Measurements from ENCODE around the gene NFKBIE.

DNA sequence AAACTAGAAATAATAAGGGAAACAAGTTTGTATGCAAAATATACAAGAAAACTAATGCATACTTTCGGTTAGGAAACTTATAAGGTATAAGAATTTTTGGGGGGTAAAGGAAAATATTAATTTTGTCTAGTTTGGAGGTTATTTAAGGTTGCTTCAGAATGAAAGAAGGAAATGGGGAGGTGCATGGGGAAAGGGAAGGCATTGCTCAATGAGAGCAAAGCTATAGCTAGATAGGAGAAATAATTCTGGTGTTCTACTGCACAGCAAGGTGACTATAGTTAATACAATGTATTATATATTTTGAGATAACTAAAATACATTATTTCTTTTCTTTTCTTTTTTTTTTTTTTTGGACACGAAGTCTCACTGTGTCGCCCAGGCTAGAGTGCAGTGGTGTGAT lies 54.1 kb downstream of the NFKBIE start:
- TF ChIP-seq EZH2 (IDR thresholded peaks at IDR 0.05): no peak
- TF ChIP-seq POLR2AphosphoS5 (IDR thresholded peaks at IDR 0.05; ENCODE audit: borderline replicate concordance, low read depth, low read length): no peak
- no peak for TF ChIP-seq FOXP2 (optimal IDR thresholded peaks at IDR 0.05; ENCODE audit: control extremely low read depth, extremely low read length, insufficient read depth)

Measured in SK-N-MC (cell line).